ENCODE measurements around the gene CAMK2N2.

DNA sequence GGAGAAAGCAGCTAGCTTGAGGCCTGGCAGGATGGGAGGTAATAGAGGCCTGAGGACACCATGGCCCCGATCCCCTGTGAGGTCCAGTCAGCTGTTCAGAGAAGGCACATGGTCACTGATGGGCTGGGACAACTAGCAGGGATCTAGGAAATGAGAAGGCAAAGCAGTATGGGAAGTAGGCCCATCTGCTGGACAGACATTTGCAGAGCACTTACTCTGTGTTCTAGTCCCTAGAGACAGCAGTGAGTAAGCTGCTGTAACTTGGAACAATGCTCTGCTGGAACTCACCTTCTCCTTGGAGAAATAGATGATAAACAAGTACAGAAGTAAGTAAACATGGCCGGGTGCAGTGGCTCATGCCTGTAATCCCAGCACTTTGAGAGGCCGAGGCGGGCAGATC, 21.6 kb upstream of the CAMK2N2 start:
- TF ChIP-seq, protein P1, sequence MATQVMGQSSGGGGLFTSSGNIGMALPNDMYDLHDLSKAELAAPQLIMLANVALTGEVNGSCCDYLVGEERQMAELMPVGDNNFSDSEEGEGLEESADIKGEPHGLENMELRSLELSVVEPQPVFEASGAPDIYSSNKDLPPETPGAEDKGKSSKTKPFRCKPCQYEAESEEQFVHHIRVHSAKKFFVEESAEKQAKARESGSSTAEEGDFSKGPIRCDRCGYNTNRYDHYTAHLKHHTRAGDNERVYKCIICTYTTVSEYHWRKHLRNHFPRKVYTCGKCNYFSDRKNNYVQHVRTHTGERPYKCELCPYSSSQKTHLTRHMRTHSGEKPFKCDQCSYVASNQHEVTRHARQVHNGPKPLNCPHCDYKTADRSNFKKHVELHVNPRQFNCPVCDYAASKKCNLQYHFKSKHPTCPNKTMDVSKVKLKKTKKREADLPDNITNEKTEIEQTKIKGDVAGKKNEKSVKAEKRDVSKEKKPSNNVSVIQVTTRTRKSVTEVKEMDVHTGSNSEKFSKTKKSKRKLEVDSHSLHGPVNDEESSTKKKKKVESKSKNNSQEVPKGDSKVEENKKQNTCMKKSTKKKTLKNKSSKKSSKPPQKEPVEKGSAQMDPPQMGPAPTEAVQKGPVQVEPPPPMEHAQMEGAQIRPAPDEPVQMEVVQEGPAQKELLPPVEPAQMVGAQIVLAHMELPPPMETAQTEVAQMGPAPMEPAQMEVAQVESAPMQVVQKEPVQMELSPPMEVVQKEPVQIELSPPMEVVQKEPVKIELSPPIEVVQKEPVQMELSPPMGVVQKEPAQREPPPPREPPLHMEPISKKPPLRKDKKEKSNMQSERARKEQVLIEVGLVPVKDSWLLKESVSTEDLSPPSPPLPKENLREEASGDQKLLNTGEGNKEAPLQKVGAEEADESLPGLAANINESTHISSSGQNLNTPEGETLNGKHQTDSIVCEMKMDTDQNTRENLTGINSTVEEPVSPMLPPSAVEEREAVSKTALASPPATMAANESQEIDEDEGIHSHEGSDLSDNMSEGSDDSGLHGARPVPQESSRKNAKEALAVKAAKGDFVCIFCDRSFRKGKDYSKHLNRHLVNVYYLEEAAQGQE (IDR thresholded peaks at IDR 0.05; ENCODE audit: insufficient read depth in 1 of 2, low read depth in 2 of 2, low read length in 2 of 2): no peak
- no peak for TF ChIP-seq SIN3A (IDR thresholded peaks at IDR 0.05; ENCODE audit: borderline replicate concordance, insufficient read depth, low read length)

All from PFSK-1 (cell line).